ENCODE data around the gene ZFP37.
A peak's percentile ranks its signal among the peaks of the same experiment; 100 is the strongest.
"Not testable (repeated sequence)": the region's sequence is repeated elsewhere in the genome, so short reads cannot be mapped to it uniquely, and the experiment has no call there.

ZFP37 gene

DNA sequence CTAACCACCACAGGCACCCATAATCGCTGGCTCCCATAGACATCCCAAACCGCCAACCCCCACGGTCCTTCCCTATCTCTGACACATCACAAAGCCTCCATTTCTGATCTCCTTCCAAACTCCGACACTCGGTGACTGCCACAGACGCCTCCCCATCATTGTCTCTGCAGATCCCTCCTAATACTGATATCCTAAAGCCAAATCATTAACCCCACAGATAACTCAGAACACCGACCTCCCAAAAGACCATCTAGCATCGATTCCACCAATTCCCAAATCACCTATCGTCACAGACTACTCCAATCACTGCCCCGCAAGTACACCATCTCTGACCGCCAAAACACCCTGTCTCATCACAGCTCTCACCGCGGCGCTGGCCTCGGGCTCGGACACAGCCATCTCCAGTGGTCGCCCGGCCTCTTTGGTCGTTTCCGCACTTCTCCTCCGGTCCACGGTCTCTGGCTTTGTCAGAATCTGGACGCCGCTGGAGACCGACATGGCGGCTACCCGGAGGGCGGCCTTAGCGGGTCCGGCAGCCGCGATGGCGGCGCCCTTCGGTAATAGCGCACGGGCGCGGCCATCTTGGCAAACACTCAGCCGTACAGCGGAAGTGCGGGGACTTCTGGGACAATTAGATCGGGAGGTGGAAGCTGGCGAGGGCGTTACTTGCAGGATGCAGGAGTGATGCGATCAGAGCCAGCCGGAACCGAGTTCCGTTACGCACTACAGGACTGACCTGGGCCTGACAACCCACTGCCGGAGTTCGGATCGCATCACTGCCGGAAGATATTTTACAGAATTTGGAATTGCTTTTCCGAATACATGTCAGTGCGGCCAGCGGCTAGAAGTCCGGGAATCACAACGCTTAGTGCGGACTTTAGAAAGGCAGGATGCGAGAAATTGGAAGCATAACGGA lies at the start of gene ZFP37:
Gene ZFP37 (minus strand): TSS at position 534 of the 916 bp plus-strand sequence. CDS start 36 bp downstream, at position 498.
- peak; percentile 77 for DNase-seq

DNA sequence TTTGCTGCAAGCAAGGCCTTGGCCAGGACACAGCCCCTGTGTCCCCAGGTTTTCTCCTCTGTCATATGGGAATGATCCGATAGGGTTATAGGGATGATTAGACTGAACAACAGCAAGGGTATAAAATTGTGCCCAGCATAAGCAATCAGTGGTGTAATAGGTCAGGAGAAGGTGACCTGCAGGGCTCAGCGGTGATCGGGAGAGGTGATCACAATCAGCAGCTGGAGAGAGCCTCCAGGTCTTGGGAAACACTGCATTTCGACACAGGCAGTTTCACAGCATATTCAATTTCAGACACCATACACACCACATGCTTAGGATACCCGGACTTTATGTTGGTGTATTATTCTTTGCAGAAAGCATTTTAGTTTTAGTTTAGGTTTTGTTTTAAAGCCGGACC lies 48.8 kb upstream of the ZFP37 start:
- not testable (repeated sequence) for DNase-seq

DNA sequence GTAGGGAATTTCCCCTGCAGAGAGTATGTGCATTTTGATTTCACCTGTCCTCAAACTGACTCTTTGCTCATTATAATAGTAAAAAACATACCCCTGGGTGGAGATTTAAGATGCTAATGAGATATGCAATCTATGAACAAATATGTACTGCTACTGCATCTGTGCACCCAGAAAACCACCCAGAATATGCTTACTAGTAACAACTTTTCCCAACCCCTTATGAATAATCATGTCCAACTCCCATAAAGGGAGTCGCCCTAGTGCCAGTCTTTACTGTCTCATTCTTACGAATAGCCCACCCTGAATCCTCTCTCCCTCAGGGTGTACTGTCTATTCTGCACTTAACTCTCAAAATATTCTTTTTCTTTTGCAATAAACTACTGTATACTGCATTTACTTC lies 39.0 kb upstream of the ZFP37 start:
- DNase-seq: no peak

DNA sequence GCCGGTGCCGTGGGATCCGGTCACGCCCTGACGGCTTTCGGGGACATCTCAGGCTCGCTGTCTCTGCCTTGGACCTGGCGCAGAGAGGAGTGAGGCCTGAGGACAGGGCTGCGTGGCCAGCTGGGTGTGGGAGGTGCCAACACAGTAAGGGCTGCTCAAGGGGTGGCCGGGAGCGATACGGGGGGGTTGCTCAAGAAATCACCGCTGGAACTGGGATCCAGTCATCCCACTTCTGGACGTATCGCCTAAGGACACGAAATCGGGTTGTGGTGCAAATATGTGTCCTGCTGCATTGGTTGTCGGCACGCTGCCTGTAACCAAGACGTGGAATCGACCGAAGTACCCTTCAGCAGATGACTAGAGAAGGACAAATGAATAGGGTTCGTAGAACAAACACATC lies 33.4 kb upstream of the ZFP37 start:
- not testable (repeated sequence) for DNase-seq

DNA sequence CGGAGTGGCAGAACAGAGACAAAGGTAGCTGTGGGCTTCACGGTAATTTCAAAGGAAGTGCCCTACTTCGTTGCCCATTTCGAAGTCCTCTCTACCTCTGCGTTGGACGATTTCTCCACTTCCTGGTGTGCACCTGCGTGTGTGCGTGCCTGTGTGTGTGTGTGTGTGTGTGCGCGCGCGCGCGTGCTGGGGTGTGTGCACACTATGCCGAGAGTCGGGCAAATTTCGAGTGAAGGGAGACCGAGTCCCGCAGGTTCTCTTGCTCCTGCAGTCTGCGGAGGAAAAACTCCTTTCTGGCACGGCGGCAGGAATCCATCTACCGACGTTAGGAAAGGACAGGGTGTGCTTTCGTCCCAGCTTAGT lies 32.6 kb upstream of the ZFP37 start:
- not testable (repeated sequence) for DNase-seq

DNA sequence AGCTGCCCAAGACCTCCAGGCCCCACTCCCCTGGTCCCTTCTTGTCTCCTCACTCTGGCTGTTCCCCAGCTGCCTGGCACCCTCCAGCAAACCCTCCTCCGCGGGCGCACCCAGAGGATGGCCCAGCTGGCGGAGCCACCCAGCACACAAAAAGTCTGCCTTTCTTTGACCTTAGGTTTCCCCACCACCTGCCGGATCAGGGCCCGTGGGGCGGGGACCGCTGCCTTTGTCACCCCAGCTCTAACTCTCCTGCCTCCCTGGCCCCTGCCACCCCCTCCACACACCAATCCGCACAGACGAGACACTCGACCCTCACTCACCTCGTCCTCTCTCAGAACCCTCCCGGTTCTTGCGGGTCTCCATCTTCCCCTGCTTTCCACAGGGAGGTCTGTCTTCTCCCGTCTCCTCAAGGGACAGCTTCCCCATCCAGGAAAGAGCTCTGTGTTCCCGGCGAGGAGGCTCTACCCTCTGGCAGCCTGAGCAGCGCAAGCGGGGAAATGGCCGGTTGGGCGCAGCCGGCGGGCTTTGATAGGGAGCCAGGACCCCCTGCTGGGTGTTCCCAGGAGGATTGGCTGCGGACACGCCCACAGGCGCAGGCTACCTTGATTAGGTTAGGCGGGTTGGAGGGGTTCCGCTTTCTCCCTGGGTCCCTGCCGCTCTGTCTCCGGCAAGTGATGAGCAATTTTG lies 32.1 kb upstream of the ZFP37 start:
- DNase-seq: not testable (repeated sequence)

DNA sequence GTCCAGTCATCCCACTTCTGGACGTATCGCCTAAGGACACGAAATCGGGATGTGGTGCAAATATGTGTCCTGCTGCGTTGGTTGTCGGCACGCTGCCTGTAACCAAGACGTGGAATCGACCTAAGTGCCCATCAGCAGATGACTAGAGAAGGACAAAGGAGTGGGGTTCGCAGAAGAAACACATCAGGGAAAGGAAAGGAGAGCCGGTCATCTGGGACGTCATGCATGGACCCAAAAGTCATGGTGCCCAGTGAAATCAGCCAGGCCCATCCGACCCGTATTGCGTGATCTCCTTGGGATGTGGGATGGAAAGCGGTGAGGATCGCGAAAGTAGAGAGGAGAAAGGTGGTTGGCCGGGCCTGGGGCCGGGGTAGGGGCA lies 6.4 kb upstream of the ZFP37 start:
- DNase-seq: not testable (repeated sequence)

DNA sequence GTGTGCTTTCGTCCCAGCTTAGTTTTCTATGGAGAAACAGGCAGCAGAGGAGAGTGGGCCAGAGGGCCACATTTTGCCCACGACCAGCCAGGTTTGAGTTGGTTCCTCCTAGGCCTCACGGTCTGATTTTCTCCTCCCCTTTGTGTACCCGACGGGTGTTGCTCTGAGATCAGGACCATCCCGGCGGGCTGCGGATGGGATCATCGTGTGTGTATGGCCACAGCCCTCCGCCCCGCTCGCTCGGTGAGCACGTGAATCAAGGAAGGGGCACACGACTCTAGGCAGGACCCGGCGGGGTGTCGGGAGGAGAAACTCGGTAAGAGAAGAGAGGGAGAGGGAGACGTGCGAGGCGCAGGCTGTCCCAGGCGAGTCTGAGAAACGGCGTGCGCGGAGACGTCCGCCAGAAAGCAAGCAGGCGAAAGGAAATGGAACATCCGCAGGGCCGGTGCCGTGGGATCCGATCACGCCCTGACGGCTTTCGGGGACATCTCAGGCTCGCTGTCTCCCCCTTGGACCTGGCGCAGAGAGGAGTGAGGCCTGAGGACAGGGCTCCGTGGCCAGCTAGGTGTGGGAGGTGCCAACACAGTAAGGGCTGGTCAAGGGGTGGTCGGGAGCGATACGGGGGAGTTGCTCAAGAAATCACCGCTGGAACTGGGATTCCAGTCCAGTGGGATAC lies 5.9 kb upstream of the ZFP37 start:
- DNase-seq: not testable (repeated sequence)

DNA sequence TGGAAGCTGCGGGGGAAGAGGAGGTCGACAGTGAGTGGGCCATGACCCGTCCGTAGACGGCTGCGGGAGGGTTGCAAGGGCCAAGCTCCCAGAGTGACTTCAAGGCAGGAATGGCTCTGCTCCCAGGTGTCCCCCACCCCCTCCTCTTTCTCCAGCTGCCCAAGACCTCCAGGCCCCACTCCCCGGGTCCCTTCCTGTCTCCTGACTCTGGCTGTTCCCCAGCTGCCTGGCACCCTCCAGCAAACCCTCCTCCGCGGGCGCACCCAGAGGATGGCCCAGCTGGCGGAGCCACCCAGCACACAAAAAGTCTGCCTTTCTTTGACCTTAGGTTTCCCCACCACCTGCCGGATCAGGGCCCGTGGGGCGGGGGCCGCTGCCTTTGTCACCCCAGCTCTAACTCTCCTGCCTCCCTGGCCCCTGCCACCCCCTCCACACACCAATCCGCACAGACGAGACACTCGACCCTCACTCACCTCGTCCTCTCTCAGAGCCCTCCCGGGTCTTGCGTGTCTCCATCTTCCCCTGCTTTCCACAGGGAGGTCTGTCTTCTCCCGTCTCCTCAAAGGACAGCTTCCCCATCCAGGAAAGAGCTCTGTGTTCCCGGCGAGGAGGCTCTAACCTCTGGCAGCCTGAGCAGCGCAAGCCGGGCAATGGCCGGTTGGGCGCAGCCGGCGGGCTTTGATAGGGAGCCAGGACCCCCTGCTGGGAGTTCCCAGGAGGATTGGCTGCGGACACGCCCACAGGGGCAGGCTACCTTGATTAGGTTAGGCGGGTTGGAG lies 4.7 kb upstream of the ZFP37 start:
- not testable (repeated sequence) for DNase-seq

DNA sequence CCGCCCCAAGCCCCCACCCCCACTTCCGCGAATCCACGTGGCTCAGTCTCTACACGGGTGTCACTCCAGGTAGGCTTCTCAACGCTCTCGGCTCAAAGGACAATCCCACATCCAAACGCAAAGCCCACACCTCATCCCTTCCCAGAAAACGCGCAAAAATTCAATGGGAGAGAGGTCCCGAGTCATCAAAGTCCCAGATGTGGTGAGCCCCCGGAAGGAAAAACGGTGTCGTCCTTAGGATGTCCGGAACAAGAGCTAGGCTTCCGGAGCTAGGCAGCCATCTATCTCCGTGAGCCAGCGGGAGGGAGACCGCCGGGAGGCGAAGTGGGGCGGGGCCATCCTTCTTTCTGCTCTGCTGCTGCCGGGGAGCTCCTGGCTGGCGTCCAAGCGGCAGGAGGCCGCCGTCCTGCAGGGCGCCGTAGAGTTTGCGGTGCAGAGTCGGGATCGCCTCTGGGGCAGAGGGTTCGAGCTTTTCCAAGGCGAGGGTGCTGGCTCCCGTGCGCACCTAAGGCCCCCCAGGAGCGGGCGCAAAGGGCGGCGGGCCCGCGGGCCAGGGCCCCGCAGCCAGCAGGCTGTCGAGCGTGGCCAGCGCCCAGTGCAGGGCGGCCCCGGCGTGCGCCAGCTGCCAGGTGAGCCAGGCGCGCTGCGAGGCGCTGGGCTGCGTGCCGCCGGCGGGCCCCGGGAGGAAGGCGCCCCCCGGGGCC lies 3.2 kb upstream of the ZFP37 start:
- not testable (repeated sequence) for DNase-seq

DNA sequence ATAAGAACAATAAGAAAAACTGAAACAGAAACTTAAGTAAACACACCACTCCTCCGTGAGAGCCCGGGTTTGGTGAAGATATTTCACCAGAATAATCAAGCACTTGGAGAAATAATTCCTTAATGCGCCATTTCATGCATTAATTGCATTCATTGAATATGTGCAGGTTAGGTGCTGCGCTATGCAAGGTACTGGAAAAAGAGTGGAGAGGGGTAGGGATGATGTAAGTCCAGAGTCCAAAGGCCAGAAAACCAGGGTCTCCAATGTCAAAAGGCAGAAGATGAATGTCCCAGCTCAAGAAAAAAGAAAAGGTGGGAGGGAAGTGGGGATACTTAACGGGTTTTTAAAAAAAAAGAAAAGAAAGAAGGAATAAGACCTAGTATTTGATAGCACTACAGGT lies 669 bp upstream of the ZFP37 start:
- DNase-seq: no peak

DNA sequence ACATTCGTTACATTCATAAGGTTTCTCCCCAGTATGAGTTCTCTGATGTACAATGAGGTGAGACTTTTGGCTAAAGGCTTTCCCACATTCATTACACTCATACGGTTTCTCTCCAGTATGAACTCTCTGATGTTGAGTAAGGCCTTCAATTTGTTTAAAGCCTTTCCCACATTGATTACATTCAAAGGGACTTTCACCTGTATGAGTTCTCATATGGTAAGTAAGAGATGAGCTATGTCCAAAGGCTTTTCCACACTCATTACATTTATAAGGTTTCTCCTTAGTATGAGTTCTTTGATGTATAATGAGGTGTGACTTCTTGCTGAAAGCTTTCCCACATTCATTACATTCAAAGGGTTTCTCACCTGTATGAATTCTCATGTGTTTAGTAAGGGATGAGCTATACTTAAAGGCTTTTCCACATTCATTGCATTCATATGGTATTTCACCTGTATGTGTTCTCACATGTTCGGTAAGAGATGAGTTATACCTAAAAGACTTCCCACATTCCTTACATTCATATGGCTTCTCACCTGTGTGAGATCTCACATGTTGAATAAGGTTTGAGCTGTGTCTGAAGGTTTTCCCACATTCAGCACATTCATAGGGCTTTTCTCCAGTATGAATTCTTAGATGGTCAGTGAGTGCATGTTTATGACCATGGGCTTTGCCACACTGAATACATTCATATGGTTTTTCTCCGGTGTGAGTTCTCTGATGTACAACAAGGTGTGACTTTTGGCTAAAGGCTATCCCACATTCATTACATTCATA lies 13.5 kb downstream of the ZFP37 start:
- DNase-seq: no peak

DNA sequence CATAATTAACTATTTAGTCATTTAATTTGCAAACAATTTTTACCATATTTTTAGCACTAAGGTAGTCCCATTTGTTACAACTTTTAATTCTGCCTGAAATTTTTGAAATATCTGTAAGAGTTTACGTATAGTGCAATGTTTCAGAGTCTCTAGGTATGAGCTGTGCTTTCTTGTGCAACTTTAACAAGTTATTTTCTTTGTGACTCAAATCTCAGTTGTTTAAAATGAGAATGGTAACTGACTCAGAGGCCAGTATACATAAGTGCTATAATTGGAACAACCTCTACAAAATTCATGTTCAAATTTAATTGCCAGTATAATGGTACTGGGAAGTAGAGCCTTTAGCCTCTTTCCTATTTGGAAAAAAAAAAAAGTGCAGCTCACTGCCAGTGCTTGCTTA lies 30.3 kb downstream of the ZFP37 start:
- DNase-seq: no peak

DNA sequence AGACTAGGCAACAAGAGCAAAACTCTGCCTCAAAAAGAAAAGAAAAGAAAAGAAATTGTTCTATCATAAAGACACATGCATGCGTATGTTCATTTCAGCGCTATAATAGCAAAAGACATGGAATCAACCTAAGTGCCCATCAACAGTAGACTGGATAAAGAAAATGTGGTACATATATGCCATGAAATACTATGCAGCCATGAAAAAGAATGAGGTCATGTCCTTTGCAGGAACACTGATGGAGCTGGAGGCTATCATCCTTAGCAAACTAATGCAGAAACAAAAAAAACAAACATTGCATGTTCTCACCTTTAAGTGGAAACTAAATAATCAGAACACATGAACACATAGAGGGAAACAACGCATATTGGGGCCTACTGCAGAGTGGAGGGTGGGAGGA lies 38.3 kb downstream of the ZFP37 start:
- no peak for DNase-seq

DNA sequence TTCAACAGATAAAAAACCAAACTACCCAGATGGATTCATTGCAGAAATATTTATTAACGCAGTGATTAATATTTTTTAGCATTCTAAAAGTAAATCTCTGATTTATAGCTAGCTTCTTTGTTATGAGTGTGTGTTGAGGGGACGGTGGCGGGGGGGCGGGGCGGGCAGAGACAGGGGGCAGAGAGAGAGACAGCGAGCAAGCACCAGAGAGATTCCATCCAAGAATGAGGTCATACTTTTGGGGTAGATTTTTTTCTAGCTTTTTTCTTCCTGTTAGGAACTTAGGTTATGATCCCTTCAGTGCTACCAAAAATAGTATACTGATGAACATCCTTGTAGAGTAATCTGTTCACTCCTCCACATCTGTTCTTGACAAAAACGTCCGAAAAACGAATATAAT lies 44.0 kb downstream of the ZFP37 start:
- no peak for DNase-seq

DNA sequence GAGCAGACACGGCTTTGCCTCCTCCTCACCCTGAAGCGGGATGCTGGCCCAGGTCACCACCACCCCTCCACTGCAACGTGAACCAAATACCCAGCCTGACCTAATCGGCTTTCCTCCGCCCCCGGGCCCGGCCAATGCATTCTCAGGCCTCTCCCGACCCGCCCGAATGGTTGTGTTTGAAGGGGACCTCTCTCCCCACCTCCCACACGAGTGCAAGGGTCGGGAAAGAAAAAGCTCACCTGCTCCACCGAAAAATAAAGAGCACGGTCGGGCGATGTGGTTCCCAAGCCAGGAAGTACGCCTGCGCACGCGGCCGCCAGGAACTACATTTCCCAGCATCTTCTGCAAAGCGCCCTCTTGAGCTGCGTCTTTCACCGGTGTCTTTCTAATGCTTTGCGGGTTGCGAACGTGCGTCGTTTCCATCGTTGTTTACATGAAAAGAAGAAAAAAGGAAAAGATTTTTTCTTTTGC lies 44.6 kb downstream of the ZFP37 start, which contains the start of gene ZNF883:
Gene ZNF883 (minus strand): TSS at position 282 of the 471 bp plus-strand sequence.
- no peak for DNase-seq

DNA sequence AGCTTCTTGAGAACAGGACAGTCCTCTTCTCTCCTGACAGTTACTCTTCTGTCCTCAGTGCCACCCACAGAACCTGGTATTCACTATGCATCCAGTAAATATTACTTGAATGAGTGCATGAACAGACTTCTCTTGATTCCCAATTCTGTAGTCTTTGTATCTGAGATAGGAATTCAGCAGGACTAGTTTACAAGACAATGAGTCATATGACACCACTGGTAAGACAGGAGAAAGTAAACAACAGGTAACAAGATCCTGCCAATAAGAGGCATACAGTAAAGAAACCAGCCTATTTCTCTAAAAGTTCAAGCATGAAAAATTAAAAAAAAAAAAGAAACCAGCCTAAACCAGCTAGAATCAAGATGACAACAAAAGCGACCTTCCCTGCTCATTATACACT lies 50.7 kb downstream of the ZFP37 start:
- no peak for DNase-seq

DNA sequence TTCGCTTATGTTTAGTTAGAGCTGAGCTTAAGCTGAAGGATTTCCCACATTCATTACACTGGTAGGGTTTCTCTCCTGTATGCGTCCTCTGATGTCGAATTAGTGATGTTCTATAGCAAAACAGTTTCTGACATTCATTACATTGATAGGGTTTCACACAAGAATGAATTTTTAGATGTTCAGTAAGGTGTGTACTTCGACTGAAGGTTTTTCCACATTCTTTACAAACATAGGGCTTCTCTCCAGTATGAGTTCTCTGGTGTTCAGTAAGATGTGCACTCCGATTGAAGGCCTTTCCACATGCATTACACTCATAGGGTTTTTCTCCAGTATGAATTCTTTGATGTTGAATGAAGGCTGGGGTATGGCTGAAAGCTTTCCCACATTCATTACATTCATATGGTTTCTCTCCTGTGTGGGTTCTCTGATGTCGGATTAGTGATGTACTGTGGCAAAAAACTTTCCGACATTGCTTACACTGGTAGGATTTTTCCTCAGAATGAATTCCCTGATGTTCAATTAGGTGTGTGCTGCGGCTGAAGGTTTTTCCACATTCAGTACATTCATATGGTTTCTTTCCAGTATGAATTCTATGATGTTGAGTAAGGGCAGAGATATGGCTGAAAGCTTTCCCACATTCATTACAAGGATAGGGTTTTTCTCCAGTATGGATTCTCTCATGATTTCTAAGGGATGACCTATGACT lies 59.1 kb downstream of the ZFP37 start:
- no peak for DNase-seq
